Nephron progenitor cell (in vitro differentiated cells): ENCODE results near the gene RWDD1.

Experiments used
- DNase-seq: peaks from one replicate; pipeline ENCODE4 v3.0.0; 2021
- H3K27ac Mint-ChIP-seq: 2 replicates; pipeline ENCODE4 v1.8.0; 2021; ENCODE audit warnings: mild to moderate bottlenecking, moderate library complexity, mixed read lengths
- H3K27me3 Mint-ChIP-seq: 2 replicates; pipeline ENCODE4 v1.8.0; 2021; ENCODE audit warnings: mild to moderate bottlenecking, low read depth, mixed read lengths; ENCODE audit not compliant: poor library complexity
- H3K36me3 Mint-ChIP-seq: 2 replicates; pipeline ENCODE4 v1.8.0; 2021; ENCODE audit warnings: low read depth, mixed read lengths
- H3K4me1 Mint-ChIP-seq: 2 replicates; pipeline ENCODE4 v1.8.0; 2021; ENCODE audit warnings: mixed read lengths
- H3K4me3 Mint-ChIP-seq: 2 replicates; pipeline ENCODE4 v1.8.0; 2021; ENCODE audit warnings: mild to moderate bottlenecking, moderate library complexity, mixed read lengths
- H3K9me3 Mint-ChIP-seq: 2 replicates; pipeline ENCODE4 v1.8.0; 2021; ENCODE audit warnings: mild to moderate bottlenecking, moderate library complexity, mixed read lengths
- TF ChIP-seq, protein P1 (sequence below): fragments of 200-600 bp; sonication (generic); IDR thresholded peaks from 2 replicates; pipeline ENCODE4 v1.5.0; 2021; ENCODE audit warnings: antibody characterized with exemption

The RWDD1 gene

GRCh38 chr6:116553451-116553850 is 17.9 kb upstream of the RWDD1 start, which contains the start of gene CALHM4:
CALHM4 (plus strand) TSS chr6:116553751; CDS start chr6:116553794, 43 bp downstream.
- H3K27ac Mint-ChIP-seq = no peak within 1 kb of the TSS
- H3K36me3 Mint-ChIP-seq = no peaks in the 10 kb centered on the region
- H3K4me1 Mint-ChIP-seq = peaks cover 10% of the 10 kb centered on the region
- no peak within 1 kb of the TSS for H3K4me3 Mint-ChIP-seq
- H3K27me3 Mint-ChIP-seq = peaks cover 3% of the 10 kb centered on the region
- TF ChIP-seq, protein P1, sequence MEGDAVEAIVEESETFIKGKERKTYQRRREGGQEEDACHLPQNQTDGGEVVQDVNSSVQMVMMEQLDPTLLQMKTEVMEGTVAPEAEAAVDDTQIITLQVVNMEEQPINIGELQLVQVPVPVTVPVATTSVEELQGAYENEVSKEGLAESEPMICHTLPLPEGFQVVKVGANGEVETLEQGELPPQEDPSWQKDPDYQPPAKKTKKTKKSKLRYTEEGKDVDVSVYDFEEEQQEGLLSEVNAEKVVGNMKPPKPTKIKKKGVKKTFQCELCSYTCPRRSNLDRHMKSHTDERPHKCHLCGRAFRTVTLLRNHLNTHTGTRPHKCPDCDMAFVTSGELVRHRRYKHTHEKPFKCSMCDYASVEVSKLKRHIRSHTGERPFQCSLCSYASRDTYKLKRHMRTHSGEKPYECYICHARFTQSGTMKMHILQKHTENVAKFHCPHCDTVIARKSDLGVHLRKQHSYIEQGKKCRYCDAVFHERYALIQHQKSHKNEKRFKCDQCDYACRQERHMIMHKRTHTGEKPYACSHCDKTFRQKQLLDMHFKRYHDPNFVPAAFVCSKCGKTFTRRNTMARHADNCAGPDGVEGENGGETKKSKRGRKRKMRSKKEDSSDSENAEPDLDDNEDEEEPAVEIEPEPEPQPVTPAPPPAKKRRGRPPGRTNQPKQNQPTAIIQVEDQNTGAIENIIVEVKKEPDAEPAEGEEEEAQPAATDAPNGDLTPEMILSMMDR = no peak
- H3K9me3 Mint-ChIP-seq = no peaks in the 10 kb centered on the region
- DNase-seq = no peak

DNA sequence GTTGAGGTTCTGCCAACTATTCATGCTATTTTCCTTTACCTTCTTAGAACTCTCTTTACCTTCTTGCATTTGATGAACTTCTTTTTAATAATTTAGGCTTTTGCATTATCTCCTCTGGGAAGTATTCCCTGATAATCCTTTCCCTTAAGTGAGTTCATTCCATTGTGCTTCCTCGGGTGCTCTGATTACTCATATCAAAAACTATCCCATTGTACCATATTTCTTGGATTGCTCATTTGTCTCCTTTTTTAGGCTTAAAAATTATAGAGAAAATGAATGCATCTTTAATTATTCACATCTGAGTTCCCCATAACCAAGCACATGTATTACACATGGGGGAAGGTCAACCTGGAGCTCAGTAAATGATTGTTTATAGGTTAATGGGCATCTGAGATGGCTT is 15.2 kb upstream of the RWDD1 start:
- H3K27ac Mint-ChIP-seq = no peak overlapping the region
- H3K9me3 Mint-ChIP-seq = no peaks in the 10 kb centered on the region
- H3K27me3 Mint-ChIP-seq = peaks cover 8% of the 10 kb centered on the region
- TF ChIP-seq, protein P1 = no peak
- no peak for DNase-seq
- H3K36me3 Mint-ChIP-seq = no peaks in the 10 kb centered on the region
- H3K4me1 Mint-ChIP-seq = peaks cover 5% of the 10 kb centered on the region
- no peak overlapping the region for H3K4me3 Mint-ChIP-seq

DNA sequence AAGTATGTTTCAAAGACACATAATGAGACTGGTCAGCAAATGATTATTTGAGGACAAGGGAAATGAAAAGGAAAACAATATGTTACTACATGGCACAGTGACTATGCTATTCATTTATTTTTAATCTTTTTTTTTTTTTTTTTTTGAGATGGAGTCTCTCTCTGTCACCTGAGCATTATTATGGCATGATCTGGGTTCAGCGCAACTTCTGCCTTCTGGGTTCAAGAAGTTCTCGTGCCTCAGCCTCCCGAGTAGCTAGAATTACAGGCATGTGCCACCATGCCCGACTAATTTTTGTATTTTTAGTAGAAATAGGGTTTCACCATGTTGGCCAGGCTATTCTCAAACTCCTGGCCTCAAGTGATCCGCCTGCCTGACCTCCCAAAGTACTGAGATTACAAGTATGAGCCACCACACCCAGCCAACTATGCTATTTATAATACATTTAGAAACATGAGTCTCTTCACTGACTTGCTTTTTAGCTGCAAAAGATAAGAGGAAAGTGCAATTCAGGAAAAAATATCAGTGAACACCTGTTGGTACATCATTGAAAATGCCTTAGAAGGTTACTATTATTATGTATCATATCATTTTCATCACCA is 14.4 kb upstream of the RWDD1 start:
- peaks cover 7% of the 10 kb centered on the region for H3K4me1 Mint-ChIP-seq
- no peaks in the 10 kb centered on the region for H3K36me3 Mint-ChIP-seq
- no peak overlapping the region for H3K4me3 Mint-ChIP-seq
- no peak for DNase-seq
- H3K27me3 Mint-ChIP-seq = peaks cover 8% of the 10 kb centered on the region
- TF ChIP-seq, protein P1 = no peak
- H3K27ac Mint-ChIP-seq = no peak overlapping the region
- no peaks in the 10 kb centered on the region for H3K9me3 Mint-ChIP-seq

- peaks cover 7% of the 10 kb centered on the region for H3K4me1 Mint-ChIP-seq
Observed at GRCh38 chr6:116557893-116558292, 13.4 kb upstream of the RWDD1 start.

GRCh38 chr6:116560130-116560529 is 11.2 kb upstream of the RWDD1 start:
- Mint-ChIP-seq H3K9me3 (no peaks in the 10 kb centered on the region), H3K27me3 (peaks cover 19% of the 10 kb centered on the region), H3K27ac (no peak overlapping the region), H3K4me1 (peaks cover 7% of the 10 kb centered on the region), H3K36me3 (no peaks in the 10 kb centered on the region), H3K4me3 (no peak overlapping the region)
- TF ChIP-seq, protein P1 = no peak
- no peak for DNase-seq

More at GRCh38 chr6:116557893-116558292, 13.4 kb upstream of the RWDD1 start:
- no peaks in the 10 kb centered on the region for H3K9me3 Mint-ChIP-seq
- H3K4me3 Mint-ChIP-seq = no peak overlapping the region
- H3K36me3 Mint-ChIP-seq = no peaks in the 10 kb centered on the region
- TF ChIP-seq, protein P1 = no peak
- peaks cover 12% of the 10 kb centered on the region for H3K27me3 Mint-ChIP-seq
- H3K27ac Mint-ChIP-seq = no peak overlapping the region
- no peak for DNase-seq

DNA sequence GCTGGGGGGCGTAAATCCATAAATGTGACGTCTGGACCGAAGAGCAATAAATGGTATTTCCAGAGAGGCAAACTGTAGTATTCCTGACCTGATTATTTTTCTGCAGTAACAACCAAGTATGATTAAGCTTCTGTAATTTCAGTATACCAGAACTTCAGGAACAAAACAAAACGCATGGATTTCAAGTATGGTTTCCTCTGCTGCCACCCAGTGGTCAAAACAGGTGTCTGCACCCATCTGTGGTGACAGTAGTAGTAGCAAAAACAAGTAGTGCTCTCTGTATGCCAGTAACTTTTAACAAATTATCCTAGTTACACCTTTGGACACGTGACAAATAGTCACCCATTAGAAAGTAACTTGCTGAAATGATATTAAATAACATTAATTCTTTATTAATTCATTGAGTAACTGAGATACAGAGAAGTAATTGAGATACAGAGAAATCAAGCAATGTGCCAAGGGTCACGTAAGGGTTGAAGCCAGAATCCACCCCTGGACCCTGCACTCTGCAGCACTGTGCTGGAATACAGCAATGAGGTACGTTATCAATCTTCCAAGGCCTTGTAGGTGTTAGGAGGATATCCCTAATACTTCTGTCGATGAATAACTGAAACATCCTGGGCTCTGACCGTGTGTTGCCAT is 9.8 kb upstream of the RWDD1 start:
- TF ChIP-seq, protein P1 = peak; percentile 91
- H3K9me3 Mint-ChIP-seq = no peaks in the 10 kb centered on the region
- peak overlapping the region; percentile 65 for H3K4me3 Mint-ChIP-seq
- DNase-seq = peak; percentile 76
- H3K27me3 Mint-ChIP-seq = peaks cover 31% of the 10 kb centered on the region
- H3K4me1 Mint-ChIP-seq = peaks cover 7% of the 10 kb centered on the region
- no peak overlapping the region for H3K27ac Mint-ChIP-seq
- no peaks in the 10 kb centered on the region for H3K36me3 Mint-ChIP-seq
